SJCRH30 (cell line): Measurements from ENCODE around the gene ALDH3B1. TPM values are rescaled to one million over a fixed set of nuclear protein-coding genes. Genes with fewer than 3 reads are reported as not detected.
"Not testable (repeated sequence)": the region's sequence is repeated elsewhere in the genome, so short reads cannot be mapped to it uniquely, and the experiment has no call there.

Source experiments
- DNase-seq, 2 experiments: peaks; one replicate each; pipeline ENCODE4 v3.0.0-alpha.2; 2015 to 2020
- H3K27ac ChIP-seq: fragments of 250-450 bp; sonication (Bioruptor Pico); 2 replicates; pipeline ENCODE4 v1.5.1; 2020; ENCODE audit warnings: mild to moderate bottlenecking, moderate library complexity
- H3K27me3 ChIP-seq: fragments of 250-450 bp; sonication (Bioruptor Pico); 2 replicates; pipeline ENCODE4 v1.5.1; 2020; ENCODE audit warnings: mild to moderate bottlenecking, moderate library complexity
- H3K36me3 ChIP-seq: fragments of 250-450 bp; sonication (Bioruptor Pico); 2 replicates; pipeline ENCODE4 v1.5.1; 2020; ENCODE audit warnings: mild to moderate bottlenecking, moderate library complexity
- H3K4me1 ChIP-seq: fragments of 250-450 bp; sonication (Bioruptor Pico); 2 replicates; pipeline ENCODE4 v1.5.1; 2020; ENCODE audit warnings: mild to moderate bottlenecking, moderate library complexity
- H3K4me3 ChIP-seq: fragments of 250-450 bp; sonication (Bioruptor Pico); 2 replicates; pipeline ENCODE4 v1.5.1; 2020; ENCODE audit warnings: mild to moderate bottlenecking, moderate library complexity
- H3K9me3 ChIP-seq: fragments of 250-450 bp; sonication (Bioruptor Pico); replicated peaks from 2 replicates; pipeline ENCODE4 v1.5.1; 2020; ENCODE audit warnings: mild to moderate bottlenecking, moderate library complexity
- total RNA-seq: library from RNA; depleted of rRNA; stranded (reverse); fragments of >200 nt; shearing (Covaris generic); gene quantifications from 2 replicates; pipeline ENCODE4 v1.2.3, GENCODE V29; 2014; rRNA removed

The ALDH3B1 gene
- 0.51 and 0.53 TPM in 2 replicates for total RNA-seq

GRCh38 chr11:68010090-68011041 is at the start of gene ALDH3B1:
ALDH3B1 (plus strand) TSS chr11:68010327; CDS start chr11:68015298, 4,971 bp downstream.
- peak within 1 kb of the TSS; percentile 83 for H3K27ac ChIP-seq
- peak; percentile 85 to 88 for DNase-seq
- no peaks in the 10 kb centered on the region for H3K36me3 ChIP-seq
- H3K4me3 ChIP-seq: peak within 1 kb of the TSS; percentile 51
- no peaks in the 10 kb centered on the region for H3K27me3 ChIP-seq
- no peaks in the 10 kb centered on the region for H3K9me3 ChIP-seq
- peaks cover 42% of the 10 kb centered on the region for H3K4me1 ChIP-seq

GRCh38 chr11:67963217-67963616 is 46.9 kb upstream of the ALDH3B1 start:
- not testable (repeated sequence) for H3K9me3 ChIP-seq, H3K27me3 ChIP-seq, H3K4me3 ChIP-seq, H3K36me3 ChIP-seq, DNase-seq, H3K27ac ChIP-seq, H3K4me1 ChIP-seq

GRCh38 chr11:67963879-67964278 is 46.2 kb upstream of the ALDH3B1 start:
- H3K4me1 ChIP-seq, H3K36me3 ChIP-seq, H3K4me3 ChIP-seq, H3K27ac ChIP-seq, H3K9me3 ChIP-seq, DNase-seq, H3K27me3 ChIP-seq: not testable (repeated sequence)

- not testable (repeated sequence) for H3K9me3 ChIP-seq, H3K36me3 ChIP-seq, DNase-seq, H3K27me3 ChIP-seq, H3K27ac ChIP-seq, H3K4me3 ChIP-seq, H3K4me1 ChIP-seq
Measured at GRCh38 chr11:67964746-67965145, 45.4 kb upstream of the ALDH3B1 start.

GRCh38 chr11:67965830-67966348 is 44.2 kb upstream of the ALDH3B1 start:
- not testable (repeated sequence) for H3K9me3 ChIP-seq, H3K27ac ChIP-seq, H3K4me3 ChIP-seq, H3K36me3 ChIP-seq, H3K4me1 ChIP-seq, DNase-seq, H3K27me3 ChIP-seq

- DNase-seq, H3K4me3 ChIP-seq, H3K36me3 ChIP-seq, H3K9me3 ChIP-seq, H3K4me1 ChIP-seq, H3K27ac ChIP-seq, H3K27me3 ChIP-seq: not testable (repeated sequence)
Measured at GRCh38 chr11:67974746-67975145, 35.4 kb upstream of the ALDH3B1 start.

GRCh38 chr11:67978766-67979418 is 31.2 kb upstream of the ALDH3B1 start:
- H3K4me3 ChIP-seq, H3K27me3 ChIP-seq, H3K36me3 ChIP-seq, H3K27ac ChIP-seq, DNase-seq, H3K4me1 ChIP-seq, H3K9me3 ChIP-seq: not testable (repeated sequence)

- not testable (repeated sequence) for H3K4me1 ChIP-seq, H3K27me3 ChIP-seq, H3K36me3 ChIP-seq, H3K4me3 ChIP-seq, DNase-seq, H3K9me3 ChIP-seq, H3K27ac ChIP-seq
Measured at GRCh38 chr11:67981226-67981625, 28.9 kb upstream of the ALDH3B1 start.

GRCh38 chr11:67982255-67982857 is 27.8 kb upstream of the ALDH3B1 start:
- not testable (repeated sequence) for H3K9me3 ChIP-seq, H3K27ac ChIP-seq, H3K36me3 ChIP-seq, H3K27me3 ChIP-seq, H3K4me3 ChIP-seq, DNase-seq, H3K4me1 ChIP-seq

- DNase-seq: no peak
- H3K27me3 ChIP-seq: no peaks in the 10 kb centered on the region
- H3K9me3 ChIP-seq: no peaks in the 10 kb centered on the region
- H3K27ac ChIP-seq: no peak overlapping the region
- H3K4me1 ChIP-seq: no peaks in the 10 kb centered on the region
- no peak overlapping the region for H3K4me3 ChIP-seq
- no peaks in the 10 kb centered on the region for H3K36me3 ChIP-seq
Measured at GRCh38 chr11:67983951-67984350, 26.2 kb upstream of the ALDH3B1 start.

GRCh38 chr11:67985302-67985701 is 24.8 kb upstream of the ALDH3B1 start:
- not testable (repeated sequence) for H3K9me3 ChIP-seq, DNase-seq, H3K27me3 ChIP-seq, H3K4me3 ChIP-seq, H3K27ac ChIP-seq, H3K4me1 ChIP-seq, H3K36me3 ChIP-seq

GRCh38 chr11:67990546-67991346 is 19.4 kb upstream of the ALDH3B1 start:
- not testable (repeated sequence) for H3K27ac ChIP-seq, H3K4me1 ChIP-seq, DNase-seq, H3K36me3 ChIP-seq, H3K27me3 ChIP-seq, H3K4me3 ChIP-seq, H3K9me3 ChIP-seq

- not testable (repeated sequence) for H3K9me3 ChIP-seq, DNase-seq, H3K4me3 ChIP-seq, H3K36me3 ChIP-seq, H3K27me3 ChIP-seq, H3K4me1 ChIP-seq, H3K27ac ChIP-seq
Measured at GRCh38 chr11:67991347-67992121, 18.6 kb upstream of the ALDH3B1 start.

- not testable (repeated sequence) for H3K36me3 ChIP-seq, H3K27me3 ChIP-seq, H3K27ac ChIP-seq, H3K4me3 ChIP-seq, H3K4me1 ChIP-seq, H3K9me3 ChIP-seq
- DNase-seq: peak in 1 of 2 experiments; percentile 44
Measured at GRCh38 chr11:67993821-67994220, 16.3 kb upstream of the ALDH3B1 start.
